GM12874 (cell line): ENCODE data around the gene SPTLC3.

ENCODE experiments used
- CTCF ChIP-seq: IDR thresholded peaks from 2 replicates; pipeline ENCODE4 v1.5.1; 2011; ENCODE audit warnings: low read depth, mild to moderate bottlenecking, control low read depth, low read length, moderate library complexity; ENCODE audit not compliant: insufficient read depth

SPTLC3 gene

GRCh38 chr20:13025181-13025580, 16.4 kb downstream of the SPTLC3 start:
- TF ChIP-seq CTCF, result no peak

GRCh38 chr20:13028001-13028400, 19.2 kb downstream of the SPTLC3 start:
- no peak for TF ChIP-seq CTCF

GRCh38 chr20:13028673-13029072, 19.9 kb downstream of the SPTLC3 start:
- TF ChIP-seq CTCF, result no peak

GRCh38 chr20:13029687-13030375, 21.1 kb downstream of the SPTLC3 start:
- TF ChIP-seq CTCF, result no peak

- no peak for TF ChIP-seq CTCF
Observed at GRCh38 chr20:13031751-13032150, 23.0 kb downstream of the SPTLC3 start.

- TF ChIP-seq CTCF, result no peak
Observed at GRCh38 chr20:13034115-13034514, 25.3 kb downstream of the SPTLC3 start.

- no peak for TF ChIP-seq CTCF
Observed at GRCh38 chr20:13034936-13035335, 26.2 kb downstream of the SPTLC3 start.
